Heart right ventricle (tissue), 16 donors: ENCODE results near the gene MAP4K4. TPM values are rescaled to one million over a fixed set of nuclear protein-coding genes. Genes with fewer than 3 reads are reported as not detected.

Experiments
- ATAC-seq, 8 donors: fragments of 200-7000 bp; cut with Tn5 transposase; one replicate each; pipeline ENCODE4 v1.9.1; 2020; ENCODE audit warnings: mild to moderate bottlenecking in 8 of 8, moderate library complexity in 8 of 8, moderate number of reproducible peaks in 1 of 8
- DNase-seq, 2 donors: peaks; one replicate each; pipeline ENCODE4 v3.0.0-alpha.2; 2020
- H3K27ac ChIP-seq, 10 donors: fragments of 200-600 bp; sonication (generic) in 2 of 10; one replicate each; pipeline versions ENCODE4 v1.5.0 to v1.8.0; 2020 to 2022; ENCODE audit warnings: mild to moderate bottlenecking in 3 of 10
- H3K27me3 ChIP-seq, 7 donors: fragments of 200-600 bp; one replicate each; pipeline ENCODE4 v1.8.0; 2021 to 2022; ENCODE audit warnings: mild to moderate bottlenecking in 2 of 7
- H3K36me3 ChIP-seq, 9 donors: fragments of 200-600 bp; sonication (generic) in 1 of 9; one replicate each; pipeline versions ENCODE4 v1.5.0 to v1.8.0; 2020 to 2022; ENCODE audit warnings: mild to moderate bottlenecking in 2 of 9
- H3K4me1 ChIP-seq, 9 donors: fragments of 200-600 bp; sonication (generic) in 1 of 9; one replicate each; pipeline versions ENCODE4 v1.5.0 to v1.8.0; 2020 to 2022; ENCODE audit warnings: mild to moderate bottlenecking in 4 of 9
- H3K4me3 ChIP-seq, 10 donors: fragments of 200-600 bp; sonication (generic) in 2 of 10; one replicate each; pipeline versions ENCODE4 v1.5.0 to v1.8.0; 2020 to 2022; ENCODE audit warnings: mild to moderate bottlenecking in 7 of 10, moderate library complexity in 2 of 10
- H3K9me3 ChIP-seq, 11 donors: fragments of 200-600 bp in 10 of 11; sonication (generic) in 2 of 11; one replicate each; pipeline versions ENCODE4 v1.5.0 to v1.8.0; 2013 to 2022; ENCODE audit warnings: mild to moderate bottlenecking in 2 of 11, control low read depth in 1 of 11, moderate library complexity in 1 of 11
- WGBS, 2 donors: extraction: QIAGEN DNeasy Blood & Tissue Kit; methylation state at CpG; one replicate each; pipeline ENCODE4 v1.1.7; 2013; ENCODE audit warnings: inconsistent platforms in 1 of 2; 5-methylcytosine and 5-hydroxymethylcytosine counted together
- intact Hi-C, 10 donors: fragments of 100-400 bp; cut with DNase I; formaldehyde crosslinking; loops; one replicate each; pipeline versions ENCODE4 v1.11.1 to v1.14.2; 2022
- polyA plus RNA-seq, 2 donors: library from polyadenylated mRNA; stranded (reverse); fragments of 200-250 nt; gene quantifications; one replicate each; pipeline ENCODE4 v1.2.3, GENCODE V29; 2013
- total RNA-seq, 10 donors: library from RNA; stranded (reverse); fragmentation: NEBNext Ultra II Directional in 3 of 10; extraction: Animal tissue kit (Norgen Biotek cat#: 25700) in 3 of 10; gene quantifications; one replicate each; pipeline versions ENCODE4 v1.2.1 to v1.2.4, GENCODE V29; 2021 to 2023
- TF ChIP-seq, protein P1 (sequence below), 9 donors: fragments of 200-600 bp; sonication (generic) in 2 of 9; IDR thresholded peaks; one replicate each; pipeline versions ENCODE4 v1.5.0 to v1.8.0; 2021 to 2022; ENCODE audit warnings: antibody characterized with exemption in 9 of 9, mild to moderate bottlenecking in 5 of 9, moderate library complexity in 1 of 9
- donor health status: Arrhythmogenic right ventricular cardiomyopathy.
- donor health status: ischemic (EF 13 %, LVEDD 7.1; RV severe dilation, severe dysfunction).
- donor health status: healthy with polysubstance abuse.
- donor health status: DM: no; HTN: yes; CAD: no.
- donor health status: DM: no; HTN: no; CAD: no.
- donor health status: ischemic (EF 25% LVEDD 6.9; RV normal size, moderate dysfunction).
- donor health status: ischemic (EF 25% LVEDD 5.7; RV mildly dilated, moderate dysfunction).
- donor health status: healthy.
- donor health status: DM: yes; HTN: yes; CAD: no.
- donor health status: Ischemic cardiomyopathy.
- donor health status: ischemic (EF 35%, LVEDD 5.7; RV mildly dilated, moderate dysfunction).
- donor health status: nonischemic (EF 11% LVEDD 7.7; RV severe dilation, severe dysfunction).
- donor health status: DM: yes; HTN: yes; CAD: no.
- donor health status: PGD.
- donor health status: ischemic (EF 29% LVEDD 5.4; RV normal size, mild dysfunction).
- donor health status: nonischemic (EF 23%, LVEDD 6.1; RV moderate dilation, normal function).

The MAP4K4 gene
- total and polyA plus RNA-seq, 12 donors: 44.3 to 116 (median 86.1) TPM

DNA sequence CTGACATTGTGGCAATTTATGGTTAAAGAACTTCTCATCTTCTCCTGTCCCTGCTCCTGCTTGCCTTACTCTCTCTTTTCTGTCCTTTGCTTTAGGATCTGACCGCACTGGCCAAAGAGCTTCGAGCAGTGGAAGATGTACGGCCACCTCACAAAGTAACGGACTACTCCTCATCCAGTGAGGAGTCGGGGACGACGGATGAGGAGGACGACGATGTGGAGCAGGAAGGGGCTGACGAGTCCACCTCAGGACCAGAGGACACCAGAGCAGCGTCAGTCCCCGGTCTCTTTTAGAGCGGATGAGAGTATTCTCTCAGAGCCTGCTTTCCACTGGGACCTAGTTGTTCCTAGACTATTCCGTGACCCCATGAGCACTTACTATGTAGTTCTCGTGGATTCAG lies 172.0 kb downstream of the MAP4K4 start:
- H3K27ac ChIP-seq: no peak overlapping the region
- WGBS, 2 donors: 91 to 92% methylated on average over 15 of the region's 15 CpGs
- H3K4me3 ChIP-seq: no peak overlapping the region
- TF ChIP-seq, protein P1, sequence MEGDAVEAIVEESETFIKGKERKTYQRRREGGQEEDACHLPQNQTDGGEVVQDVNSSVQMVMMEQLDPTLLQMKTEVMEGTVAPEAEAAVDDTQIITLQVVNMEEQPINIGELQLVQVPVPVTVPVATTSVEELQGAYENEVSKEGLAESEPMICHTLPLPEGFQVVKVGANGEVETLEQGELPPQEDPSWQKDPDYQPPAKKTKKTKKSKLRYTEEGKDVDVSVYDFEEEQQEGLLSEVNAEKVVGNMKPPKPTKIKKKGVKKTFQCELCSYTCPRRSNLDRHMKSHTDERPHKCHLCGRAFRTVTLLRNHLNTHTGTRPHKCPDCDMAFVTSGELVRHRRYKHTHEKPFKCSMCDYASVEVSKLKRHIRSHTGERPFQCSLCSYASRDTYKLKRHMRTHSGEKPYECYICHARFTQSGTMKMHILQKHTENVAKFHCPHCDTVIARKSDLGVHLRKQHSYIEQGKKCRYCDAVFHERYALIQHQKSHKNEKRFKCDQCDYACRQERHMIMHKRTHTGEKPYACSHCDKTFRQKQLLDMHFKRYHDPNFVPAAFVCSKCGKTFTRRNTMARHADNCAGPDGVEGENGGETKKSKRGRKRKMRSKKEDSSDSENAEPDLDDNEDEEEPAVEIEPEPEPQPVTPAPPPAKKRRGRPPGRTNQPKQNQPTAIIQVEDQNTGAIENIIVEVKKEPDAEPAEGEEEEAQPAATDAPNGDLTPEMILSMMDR (IDR thresholded peaks at IDR 0.05): no peak
- peaks cover 0 to 17% (median 0%) of the 10 kb centered on the region in 9 donors for H3K4me1 ChIP-seq
- intact Hi-C loops: no loop called here
- H3K27me3 ChIP-seq: no peaks in the 10 kb centered on the region
- peaks cover 0 to 100% (median 72%) of the 10 kb centered on the region in 9 donors for H3K36me3 ChIP-seq
- no peak for ATAC-seq
- no peak for DNase-seq
- H3K9me3 ChIP-seq: no peaks in the 10 kb centered on the region

DNA sequence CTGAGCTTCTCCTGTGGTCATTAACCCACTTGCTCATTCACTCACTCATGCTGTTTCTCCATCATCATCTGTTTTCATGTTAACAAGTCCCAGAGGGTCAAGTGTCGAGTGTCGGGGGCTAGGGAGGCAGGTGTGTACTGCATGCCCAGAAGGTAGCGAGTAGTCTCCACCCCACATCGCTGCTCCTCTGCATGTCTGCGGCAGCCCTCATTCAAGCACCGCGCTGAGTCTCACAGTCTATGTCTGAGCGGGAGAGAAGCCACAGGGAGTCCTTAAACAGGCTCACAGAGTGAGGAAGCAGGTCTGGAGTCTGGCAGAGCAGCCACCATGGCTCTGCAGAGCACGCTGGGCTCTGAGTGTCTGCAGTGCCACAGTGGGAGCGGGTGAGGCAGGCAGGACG lies 172.9 kb downstream of the MAP4K4 start:
- no peak overlapping the region for H3K27ac ChIP-seq
- ATAC-seq (no peak), DNase-seq (no peak)
- H3K36me3 ChIP-seq: peaks cover 0 to 100% (median 66%) of the 10 kb centered on the region in 9 donors
- peaks cover 0 to 8% (median 0%) of the 10 kb centered on the region in 9 donors for H3K4me1 ChIP-seq
- WGBS, 2 donors: 95 to 96% methylated on average over 11 of the region's 11 CpGs
- intact Hi-C loops: loop anchor here in 1 of 10 donors (10.0 kb wide), 1 partner anchor 574 kb away; no protein-coding TSS in a partner anchor
- H3K27me3 ChIP-seq: no peaks in the 10 kb centered on the region
- H3K4me3 ChIP-seq: no peak overlapping the region
- no peaks in the 10 kb centered on the region for H3K9me3 ChIP-seq
- TF ChIP-seq, protein P1 (IDR thresholded peaks at IDR 0.05): no peak

DNA sequence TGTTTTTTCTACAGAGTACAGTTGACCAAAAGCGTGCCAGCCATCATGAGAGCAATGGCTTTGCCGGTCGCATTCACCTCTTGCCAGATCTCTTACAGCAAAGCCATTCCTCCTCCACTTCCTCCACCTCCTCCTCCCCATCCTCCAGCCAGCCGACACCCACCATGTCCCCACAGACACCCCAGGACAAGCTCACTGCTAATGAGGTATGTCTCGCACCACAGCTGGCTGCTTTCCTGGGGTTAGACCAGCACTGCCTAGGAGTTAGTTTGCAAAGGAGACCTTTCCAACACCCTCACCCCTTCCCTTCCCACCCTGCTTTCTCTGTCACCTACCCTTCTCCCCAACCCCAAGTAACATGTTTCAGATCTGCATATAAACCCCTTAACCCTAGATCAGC lies 174.0 kb downstream of the MAP4K4 start:
- Histone ChIP-seq H3K27me3 (no peaks in the 10 kb centered on the region), H3K27ac (no peak overlapping the region), H3K9me3 (no peaks in the 10 kb centered on the region), H3K4me3 (no peak overlapping the region), H3K36me3 (peaks cover 0 to 100% (median 63%) of the 10 kb centered on the region in 9 donors), H3K4me1 (peaks cover 0 to 6% (median 0%) of the 10 kb centered on the region in 9 donors)
- DNase-seq: no peak
- WGBS, 2 donors: 58 to 84% methylated on average over 5 of the region's 5 CpGs
- TF ChIP-seq, protein P1 (IDR thresholded peaks at IDR 0.05): no peak
- peak in 1 of 8 donors; percentile 15 for ATAC-seq
- intact Hi-C loops: loop anchor here in 1 of 10 donors (10.0 kb wide), 1 partner anchor 573 kb away; no protein-coding TSS in a partner anchor

DNA sequence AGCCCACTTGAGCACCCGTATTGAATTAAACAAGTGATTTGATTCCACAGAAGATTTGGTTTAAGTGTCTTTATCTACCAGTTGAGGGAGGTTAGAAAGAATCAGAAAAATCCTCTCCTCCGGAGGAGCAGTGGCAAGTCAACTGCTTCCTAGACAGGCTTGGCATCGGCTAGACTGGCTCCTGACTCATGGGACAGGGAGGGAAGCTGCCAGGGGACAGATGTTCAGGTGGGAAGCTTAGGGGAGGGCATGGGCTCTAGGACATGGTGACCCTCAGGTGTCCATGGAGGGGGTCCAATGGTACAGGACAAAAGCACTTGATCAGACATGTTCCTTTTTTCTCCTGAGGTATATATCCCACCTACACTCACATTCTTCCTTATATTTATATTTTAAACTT lies 175.0 kb downstream of the MAP4K4 start:
- H3K27me3 ChIP-seq: no peaks in the 10 kb centered on the region
- DNase-seq (no peak), ATAC-seq (peak in 1 of 8 donors; percentile 39)
- peak overlapping the region in 1 of 10 donors; percentile 3 for H3K27ac ChIP-seq
- 46 to 49% methylated on average over 3 of the region's 3 CpGs for whole genome bisulfite sequencing, 2 donors
- no peak overlapping the region for H3K4me3 ChIP-seq
- TF ChIP-seq, protein P1 (IDR thresholded peaks at IDR 0.05): no peak
- intact Hi-C loops: loop anchor here in 1 of 10 donors (10.0 kb wide), 1 partner anchor 572 kb away; no protein-coding TSS in a partner anchor
- H3K9me3 ChIP-seq: no peaks in the 10 kb centered on the region
- peaks cover 0 to 100% (median 61%) of the 10 kb centered on the region in 9 donors for H3K36me3 ChIP-seq
- peaks cover 0 to 6% (median 0%) of the 10 kb centered on the region in 9 donors for H3K4me1 ChIP-seq
